Measurements from ENCODE around the gene DNAJC18.

- TF ChIP-seq CTCF (conservative IDR thresholded peaks at IDR 0.05; ENCODE audit: low read length) = no peak
- TF ChIP-seq EZH2phosphoT487 (IDR thresholded peaks at IDR 0.05; ENCODE audit: borderline replicate concordance) = no peak
These were observed 24.7 kb downstream of the DNAJC18 start for GRCh38 chr5:139414581-139415130.
